ENCODE data around the gene AOC3.

AOC3 gene, protein sequence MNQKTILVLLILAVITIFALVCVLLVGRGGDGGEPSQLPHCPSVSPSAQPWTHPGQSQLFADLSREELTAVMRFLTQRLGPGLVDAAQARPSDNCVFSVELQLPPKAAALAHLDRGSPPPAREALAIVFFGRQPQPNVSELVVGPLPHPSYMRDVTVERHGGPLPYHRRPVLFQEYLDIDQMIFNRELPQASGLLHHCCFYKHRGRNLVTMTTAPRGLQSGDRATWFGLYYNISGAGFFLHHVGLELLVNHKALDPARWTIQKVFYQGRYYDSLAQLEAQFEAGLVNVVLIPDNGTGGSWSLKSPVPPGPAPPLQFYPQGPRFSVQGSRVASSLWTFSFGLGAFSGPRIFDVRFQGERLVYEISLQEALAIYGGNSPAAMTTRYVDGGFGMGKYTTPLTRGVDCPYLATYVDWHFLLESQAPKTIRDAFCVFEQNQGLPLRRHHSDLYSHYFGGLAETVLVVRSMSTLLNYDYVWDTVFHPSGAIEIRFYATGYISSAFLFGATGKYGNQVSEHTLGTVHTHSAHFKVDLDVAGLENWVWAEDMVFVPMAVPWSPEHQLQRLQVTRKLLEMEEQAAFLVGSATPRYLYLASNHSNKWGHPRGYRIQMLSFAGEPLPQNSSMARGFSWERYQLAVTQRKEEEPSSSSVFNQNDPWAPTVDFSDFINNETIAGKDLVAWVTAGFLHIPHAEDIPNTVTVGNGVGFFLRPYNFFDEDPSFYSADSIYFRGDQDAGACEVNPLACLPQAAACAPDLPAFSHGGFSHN

DNA sequence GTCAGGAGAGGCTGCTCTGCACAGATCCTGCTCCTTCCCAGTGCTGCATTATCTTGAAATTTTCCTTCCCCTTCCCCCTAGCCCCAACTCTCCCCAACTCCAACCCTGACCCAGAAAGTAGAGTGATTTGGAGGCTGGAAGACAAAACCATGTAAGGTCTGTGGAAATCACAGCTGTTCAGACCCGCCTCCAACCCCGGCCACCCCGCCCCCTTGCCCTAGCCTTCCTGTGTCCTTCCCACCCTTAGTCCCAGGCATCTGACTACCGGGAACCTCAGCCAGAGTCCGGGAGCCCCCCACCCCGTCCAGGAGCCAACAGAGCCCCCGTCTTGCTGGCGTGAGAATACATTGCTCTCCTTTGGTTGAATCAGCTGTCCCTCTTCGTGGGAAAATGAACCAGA lies at the start of gene AOC3:
AOC3 (plus strand) TSS at position 246 of the 400 bp plus-strand sequence; CDS start at position 391, 145 bp downstream.
- Mint-ChIP-seq H3K9me3 (no peaks in the 10 kb centered on the region), H3K4me3 (no peak within 1 kb of the TSS), H3K4me1 (peaks cover 2% of the 10 kb centered on the region), H3K27me3 (peaks cover 25% of the 10 kb centered on the region), H3K36me3 (ENCODE audit: insufficient read depth) (peaks cover 1% of the 10 kb centered on the region), H3K27ac (ENCODE audit: low read depth) (no peak within 1 kb of the TSS)
- DNase-seq (ENCODE audit: low spot score in 2 of 2): no peak
- ATAC-seq (replicated peaks; ENCODE audit: extremely low read depth, poor library complexity, severe bottlenecking): no peak

DNA sequence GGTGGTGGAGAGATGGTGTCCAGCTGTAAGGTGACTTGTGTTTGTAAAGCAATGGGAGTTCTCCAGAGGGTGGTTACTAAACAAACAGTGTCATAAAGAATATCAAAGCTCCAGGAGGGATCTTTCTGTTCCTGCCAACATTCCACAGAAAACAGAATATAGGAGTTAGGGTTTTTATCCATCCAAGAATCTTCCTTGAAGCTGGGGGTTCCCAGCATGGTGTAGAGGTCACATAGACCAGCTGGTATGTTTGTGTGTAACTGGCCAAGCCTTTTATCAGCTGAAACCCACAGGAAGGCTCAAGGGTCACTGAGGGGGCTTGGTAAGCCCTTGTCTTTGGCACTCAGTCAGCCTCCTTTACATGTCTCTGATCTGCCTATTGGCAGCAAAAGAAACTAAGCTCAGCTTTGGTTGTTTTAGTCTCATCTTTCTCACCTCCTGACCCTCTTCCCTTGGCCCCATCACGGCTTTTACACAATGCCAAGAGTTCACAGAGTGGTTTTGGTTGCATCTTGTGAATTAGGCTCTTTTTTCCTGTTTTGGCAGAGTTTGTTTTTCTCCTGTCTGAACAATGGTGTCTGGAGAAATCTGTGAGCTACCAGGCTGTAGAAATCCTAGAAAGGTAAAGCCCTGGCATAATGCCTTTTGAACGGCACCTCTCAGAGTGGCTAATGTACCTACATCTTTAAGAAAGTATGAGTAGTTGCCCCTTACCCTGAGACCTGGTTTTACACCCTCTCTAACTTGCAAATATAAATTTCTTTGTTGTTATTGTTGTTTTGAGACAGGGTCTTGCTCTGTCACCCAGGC lies 47.7 kb upstream of the AOC3 start:
- no peak for DNase-seq (ENCODE audit: low spot score in 2 of 2)
- Mint-ChIP-seq H3K27me3 (no peaks in the 10 kb centered on the region), H3K27ac (ENCODE audit: low read depth) (no peak overlapping the region), H3K4me3 (no peak overlapping the region), H3K4me1 (peaks cover 7% of the 10 kb centered on the region), H3K36me3 (ENCODE audit: insufficient read depth) (peaks cover 8% of the 10 kb centered on the region), H3K9me3 (no peaks in the 10 kb centered on the region)
- ATAC-seq (replicated peaks; ENCODE audit: extremely low read depth, poor library complexity, severe bottlenecking): no peak

DNA sequence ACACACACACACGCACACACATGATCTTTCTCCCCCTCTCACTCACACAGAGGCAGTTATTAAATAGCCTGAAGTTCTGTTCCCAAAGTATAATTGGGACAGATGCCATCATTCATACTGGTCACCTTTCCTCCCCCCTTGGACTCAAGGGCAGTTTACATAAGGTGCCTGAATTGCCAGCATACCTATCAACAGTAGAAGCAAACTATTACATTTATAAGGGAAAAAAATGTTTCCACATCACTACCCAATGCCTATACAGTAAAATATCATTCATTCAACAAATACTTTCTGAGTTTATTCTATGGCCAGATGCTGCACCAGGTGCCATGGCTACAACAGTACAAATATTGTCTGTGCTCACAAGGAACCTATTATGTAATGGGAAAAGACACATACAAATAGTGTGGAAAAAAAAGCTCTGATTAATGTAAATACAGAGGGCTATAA lies 46.1 kb upstream of the AOC3 start:
- no peak for ATAC-seq (replicated peaks; ENCODE audit: extremely low read depth, poor library complexity, severe bottlenecking)
- Mint-ChIP-seq H3K4me3 (no peak overlapping the region), H3K4me1 (no peaks in the 10 kb centered on the region), H3K27me3 (no peaks in the 10 kb centered on the region), H3K9me3 (no peaks in the 10 kb centered on the region), H3K36me3 (ENCODE audit: insufficient read depth) (peaks cover 8% of the 10 kb centered on the region), H3K27ac (ENCODE audit: low read depth) (no peak overlapping the region)
- no peak for DNase-seq (ENCODE audit: low spot score in 2 of 2)

DNA sequence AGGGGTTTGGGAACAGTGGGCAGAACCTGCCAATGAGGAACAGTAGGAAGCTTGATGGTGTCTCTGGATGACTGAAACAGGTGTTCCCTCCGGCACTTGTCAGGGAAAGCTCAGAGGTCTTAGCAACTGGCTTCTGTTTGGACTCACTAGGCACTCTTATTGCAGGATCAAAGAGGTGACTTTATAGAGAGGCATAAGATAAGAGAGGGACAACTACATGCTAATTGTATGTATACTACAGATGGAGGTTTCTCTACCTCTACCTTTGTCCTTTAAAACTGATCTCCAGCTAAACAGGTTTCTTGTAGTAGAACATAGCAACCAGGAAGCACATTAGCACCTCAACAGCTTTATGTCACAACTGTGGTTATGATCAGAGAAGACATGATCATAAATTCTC lies 44.8 kb upstream of the AOC3 start:
- Mint-ChIP-seq H3K27ac (ENCODE audit: low read depth) (no peak overlapping the region), H3K36me3 (ENCODE audit: insufficient read depth) (peaks cover 17% of the 10 kb centered on the region), H3K9me3 (no peaks in the 10 kb centered on the region), H3K4me1 (no peaks in the 10 kb centered on the region), H3K4me3 (no peak overlapping the region), H3K27me3 (no peaks in the 10 kb centered on the region)
- no peak for DNase-seq (ENCODE audit: low spot score in 2 of 2)
- no peak for ATAC-seq (replicated peaks; ENCODE audit: extremely low read depth, poor library complexity, severe bottlenecking)

DNA sequence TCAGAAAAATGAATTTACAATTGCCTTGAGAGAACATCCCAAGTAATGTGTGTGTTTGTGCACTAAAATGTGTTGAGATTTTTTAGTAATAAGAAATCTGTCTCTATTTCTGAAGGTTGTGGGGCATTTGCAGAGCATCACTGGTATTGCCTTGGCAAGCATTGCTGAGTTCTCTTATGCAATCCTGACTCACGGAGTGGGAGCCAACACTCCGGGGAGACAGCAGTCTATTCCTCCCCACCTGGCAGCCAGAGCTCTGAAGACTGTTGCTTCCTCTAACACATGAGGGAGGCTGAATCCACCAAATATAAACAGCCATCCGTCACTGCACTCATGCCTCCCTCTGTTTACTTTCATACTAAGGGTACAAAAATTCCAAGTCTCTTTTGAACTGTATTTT lies 41.7 kb upstream of the AOC3 start:
- H3K27ac Mint-ChIP-seq (ENCODE audit: low read depth): no peak overlapping the region
- ATAC-seq (replicated peaks; ENCODE audit: extremely low read depth, poor library complexity, severe bottlenecking) (no peak), DNase-seq (ENCODE audit: low spot score in 2 of 2) (no peak)
- H3K4me1 Mint-ChIP-seq: no peaks in the 10 kb centered on the region
- no peaks in the 10 kb centered on the region for H3K9me3 Mint-ChIP-seq
- no peaks in the 10 kb centered on the region for H3K27me3 Mint-ChIP-seq
- peaks cover 42% of the 10 kb centered on the region for H3K36me3 Mint-ChIP-seq (ENCODE audit: insufficient read depth)
- no peak overlapping the region for H3K4me3 Mint-ChIP-seq

DNA sequence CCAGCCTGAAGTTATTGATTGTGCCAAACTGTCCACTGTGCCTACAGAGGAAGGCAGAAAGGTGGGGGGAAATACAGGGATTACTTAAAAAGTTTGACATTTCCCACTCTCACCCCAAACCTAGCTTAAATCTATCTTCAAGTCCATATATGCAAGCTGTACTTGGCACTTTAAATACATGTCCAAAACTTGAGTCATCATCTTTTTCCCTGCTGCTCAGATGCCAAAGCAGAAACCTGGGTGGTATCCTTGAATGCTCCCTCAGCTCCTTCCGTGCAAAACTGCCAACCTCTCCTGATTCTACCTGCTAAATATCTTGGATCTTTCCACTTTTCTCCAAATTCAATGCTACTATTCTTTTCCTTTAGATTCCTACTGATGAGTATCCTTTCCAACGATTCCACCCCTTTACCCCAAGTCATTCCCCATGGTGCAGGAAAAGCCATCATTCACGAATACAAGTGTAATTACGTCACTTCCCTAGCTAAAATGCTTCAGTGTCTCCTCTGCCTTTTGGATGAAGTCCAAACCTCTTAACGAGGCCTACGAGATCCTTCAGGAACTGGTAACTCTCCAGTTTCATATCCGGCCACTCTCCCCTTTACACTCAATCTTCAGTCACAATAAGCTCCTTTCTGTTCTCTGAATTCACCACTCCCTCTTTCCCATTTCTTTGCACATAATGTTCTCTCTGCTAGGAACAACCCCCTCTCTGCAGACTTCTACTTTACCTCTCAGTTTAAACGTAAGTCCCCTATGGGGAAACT lies 36.2 kb upstream of the AOC3 start:
- H3K27ac Mint-ChIP-seq (ENCODE audit: low read depth): no peak overlapping the region
- peaks cover 84% of the 10 kb centered on the region for H3K36me3 Mint-ChIP-seq (ENCODE audit: insufficient read depth)
- no peaks in the 10 kb centered on the region for H3K27me3 Mint-ChIP-seq
- no peaks in the 10 kb centered on the region for H3K4me1 Mint-ChIP-seq
- no peak for DNase-seq (ENCODE audit: low spot score in 2 of 2)
- no peaks in the 10 kb centered on the region for H3K9me3 Mint-ChIP-seq
- ATAC-seq (replicated peaks; ENCODE audit: extremely low read depth, poor library complexity, severe bottlenecking): no peak
- H3K4me3 Mint-ChIP-seq: no peak overlapping the region

DNA sequence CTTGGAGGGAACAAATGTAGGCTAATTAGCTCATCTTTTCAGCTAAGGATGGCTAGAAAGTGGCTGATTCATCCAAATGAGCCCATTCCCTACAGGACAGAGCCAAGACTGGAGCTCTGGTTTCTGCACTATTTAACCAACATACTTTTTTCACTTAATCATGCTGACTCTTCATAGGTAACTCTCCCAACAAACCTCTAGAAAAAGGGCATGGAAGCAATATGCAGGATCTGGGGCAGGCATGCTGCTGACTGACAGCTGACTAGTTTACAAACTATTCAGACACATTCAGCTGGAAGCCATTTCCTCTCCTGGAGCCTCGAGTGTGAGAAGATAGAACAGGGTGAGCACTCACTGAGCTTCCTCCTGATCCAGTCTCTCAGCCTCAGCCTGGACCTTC lies 33.1 kb upstream of the AOC3 start:
- H3K9me3 Mint-ChIP-seq: no peaks in the 10 kb centered on the region
- DNase-seq (ENCODE audit: low spot score in 2 of 2) (no peak), ATAC-seq (replicated peaks; ENCODE audit: extremely low read depth, poor library complexity, severe bottlenecking) (no peak)
- no peak overlapping the region for H3K27ac Mint-ChIP-seq (ENCODE audit: low read depth)
- H3K36me3 Mint-ChIP-seq (ENCODE audit: insufficient read depth): peaks cover 77% of the 10 kb centered on the region
- H3K27me3 Mint-ChIP-seq: no peaks in the 10 kb centered on the region
- no peak overlapping the region for H3K4me3 Mint-ChIP-seq
- peaks cover 10% of the 10 kb centered on the region for H3K4me1 Mint-ChIP-seq

DNA sequence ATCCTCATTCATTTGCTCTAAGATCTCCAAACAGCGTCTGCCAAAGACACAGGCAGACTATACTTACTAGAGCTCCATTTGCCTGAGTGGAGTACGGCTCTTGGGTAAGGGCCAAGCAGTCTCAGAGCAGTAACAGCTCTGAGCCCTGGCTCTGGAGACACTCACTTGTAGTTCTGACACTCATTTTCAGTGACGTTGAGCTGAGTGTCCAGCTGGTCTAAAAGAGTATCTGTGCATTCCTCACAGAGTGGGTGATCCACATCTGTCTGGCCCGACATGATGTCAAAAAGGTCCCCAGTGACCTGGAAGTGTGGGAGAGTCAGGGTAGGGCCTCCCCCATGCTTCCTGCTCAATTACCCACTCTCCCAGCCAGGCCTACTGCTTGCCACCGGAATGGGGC lies 32.6 kb upstream of the AOC3 start:
- peaks cover 76% of the 10 kb centered on the region for H3K36me3 Mint-ChIP-seq (ENCODE audit: insufficient read depth)
- H3K4me3 Mint-ChIP-seq: no peak overlapping the region
- H3K27ac Mint-ChIP-seq (ENCODE audit: low read depth): peak overlapping the region; percentile 61
- H3K9me3 Mint-ChIP-seq: no peaks in the 10 kb centered on the region
- H3K27me3 Mint-ChIP-seq: no peaks in the 10 kb centered on the region
- H3K4me1 Mint-ChIP-seq: peaks cover 11% of the 10 kb centered on the region
- no peak for DNase-seq (ENCODE audit: low spot score in 2 of 2)
- no peak for ATAC-seq (replicated peaks; ENCODE audit: extremely low read depth, poor library complexity, severe bottlenecking)

DNA sequence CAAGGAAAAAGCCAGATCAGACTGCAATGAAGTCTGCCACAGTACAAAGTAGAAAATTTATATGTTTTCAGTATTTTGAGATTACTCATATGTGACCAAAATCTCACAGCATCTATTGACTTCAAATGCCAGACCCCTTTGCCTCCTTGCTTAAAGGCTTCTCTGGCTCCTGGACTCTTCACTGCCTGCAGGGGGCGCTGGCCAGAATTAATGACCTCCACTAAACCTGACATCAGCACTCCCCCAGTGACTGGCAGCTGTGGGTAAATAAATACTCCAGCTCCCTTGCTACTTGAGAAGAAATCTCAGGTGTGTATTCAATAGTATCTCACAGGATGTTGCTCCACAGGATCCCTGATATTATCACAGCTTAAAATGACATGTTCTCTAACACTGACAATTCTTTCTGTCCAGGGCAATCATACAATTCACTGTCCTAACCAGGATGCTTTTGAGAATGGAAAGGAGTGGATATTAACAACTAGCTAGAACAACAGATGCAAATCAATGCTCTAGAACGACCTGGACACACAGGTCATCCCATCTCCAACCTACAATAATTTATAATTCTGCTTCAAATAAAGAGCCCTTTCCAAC lies 31.0 kb upstream of the AOC3 start:
- Mint-ChIP-seq H3K36me3 (ENCODE audit: insufficient read depth) (peaks cover 69% of the 10 kb centered on the region), H3K4me1 (peaks cover 23% of the 10 kb centered on the region), H3K4me3 (no peak overlapping the region), H3K27ac (ENCODE audit: low read depth) (no peak overlapping the region), H3K9me3 (no peaks in the 10 kb centered on the region), H3K27me3 (no peaks in the 10 kb centered on the region)
- ATAC-seq (replicated peaks; ENCODE audit: extremely low read depth, poor library complexity, severe bottlenecking) (no peak), DNase-seq (ENCODE audit: low spot score in 2 of 2) (peak in 1 of 2 donors; percentile 34)

DNA sequence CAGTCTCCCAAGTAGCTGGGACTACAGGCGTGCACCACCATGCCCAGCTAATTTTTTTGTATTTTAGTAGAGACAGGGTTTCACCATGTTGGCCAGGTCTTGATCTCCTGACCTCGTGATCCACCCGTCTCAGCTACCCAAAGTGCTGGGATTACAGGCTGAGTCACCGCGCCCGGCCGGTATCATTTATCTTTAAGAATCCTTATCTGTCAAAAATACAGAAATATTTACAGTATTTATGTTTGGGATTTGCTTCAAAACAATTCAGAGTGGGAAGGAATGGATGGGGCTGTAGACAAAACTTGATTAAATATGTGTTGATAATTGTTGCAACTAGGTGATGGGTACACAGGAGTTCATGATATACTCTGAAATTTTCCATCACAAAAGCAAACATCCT lies 29.8 kb upstream of the AOC3 start:
- no peaks in the 10 kb centered on the region for H3K27me3 Mint-ChIP-seq
- no peak overlapping the region for H3K4me3 Mint-ChIP-seq
- H3K4me1 Mint-ChIP-seq: peaks cover 23% of the 10 kb centered on the region

DNA sequence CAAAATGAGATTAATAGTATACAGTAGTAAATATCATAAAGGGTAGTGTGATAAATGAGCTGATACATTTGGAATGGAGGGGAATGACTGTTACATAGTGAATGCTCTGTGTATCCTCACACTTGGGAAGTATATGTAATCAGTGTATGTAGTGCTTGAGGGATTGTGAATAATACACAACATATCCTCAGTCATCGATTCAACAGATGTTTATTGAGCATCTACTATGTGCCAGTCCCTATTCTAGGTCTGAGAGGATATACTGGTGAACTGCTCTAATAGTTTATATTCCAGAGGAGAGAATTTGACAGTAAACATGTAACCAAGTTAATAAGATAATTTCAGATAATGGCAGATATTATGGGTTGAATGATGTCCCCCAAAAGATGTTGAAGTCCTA lies 23.5 kb upstream of the AOC3 start:
- Mint-ChIP-seq H3K4me3 (no peak overlapping the region), H3K4me1 (peaks cover 19% of the 10 kb centered on the region), H3K27me3 (peaks cover 13% of the 10 kb centered on the region), H3K27ac (ENCODE audit: low read depth) (no peak overlapping the region), H3K9me3 (no peaks in the 10 kb centered on the region), H3K36me3 (ENCODE audit: insufficient read depth) (peaks cover 13% of the 10 kb centered on the region)
- no peak for ATAC-seq (replicated peaks; ENCODE audit: extremely low read depth, poor library complexity, severe bottlenecking)
- no peak for DNase-seq (ENCODE audit: low spot score in 2 of 2)

More for the DNA sequence above, 29.8 kb upstream of the AOC3 start:
- no peak for ATAC-seq (replicated peaks; ENCODE audit: extremely low read depth, poor library complexity, severe bottlenecking)
- Mint-ChIP-seq H3K27ac (ENCODE audit: low read depth) (no peak overlapping the region), H3K9me3 (no peaks in the 10 kb centered on the region), H3K36me3 (ENCODE audit: insufficient read depth) (peaks cover 60% of the 10 kb centered on the region)
- no peak for DNase-seq (ENCODE audit: low spot score in 2 of 2)
